GM19455 (cell line): ENCODE data around the gene KAT2A.

Source experiments
- ATAC-seq: cut with Tn5 transposase; IDR thresholded peaks from one replicate; pipeline ENCODE4 v1.9.1; 2021; ENCODE audit not compliant: unreplicated experiment

Gene KAT2A

GRCh38 chr17:42096360-42097111 is 24.6 kb downstream of the KAT2A start:
- ATAC-seq, result no peak

- ATAC-seq, result no peak
These were observed 26.6 kb downstream of the KAT2A start for GRCh38 chr17:42094375-42095069.

- no peak for ATAC-seq
These were observed 28.2 kb downstream of the KAT2A start for GRCh38 chr17:42092939-42093338.

GRCh38 chr17:42090964-42091790 is 30.0 kb downstream of the KAT2A start:
- ATAC-seq, result no peak

GRCh38 chr17:42088736-42089135 is 32.4 kb downstream of the KAT2A start:
- no peak for ATAC-seq

GRCh38 chr17:42087736-42088705 is 33.1 kb downstream of the KAT2A start:
- no peak for ATAC-seq

- ATAC-seq, result no peak
These were observed 34.0 kb downstream of the KAT2A start for GRCh38 chr17:42087042-42087701.

GRCh38 chr17:42081516-42082129 is 39.5 kb downstream of the KAT2A start:
- no peak for ATAC-seq

GRCh38 chr17:42079541-42079940 is 41.6 kb downstream of the KAT2A start:
- no peak for ATAC-seq

- ATAC-seq, result no peak
These were observed 42.6 kb downstream of the KAT2A start for GRCh38 chr17:42078396-42079043.

GRCh38 chr17:42077755-42078154 is 43.4 kb downstream of the KAT2A start:
- no peak for ATAC-seq

GRCh38 chr17:42076797-42077559 is 44.2 kb downstream of the KAT2A start:
- no peak for ATAC-seq

GRCh38 chr17:42075789-42076188 is 45.4 kb downstream of the KAT2A start:
- ATAC-seq, result no peak

GRCh38 chr17:42072323-42073187 is 48.6 kb downstream of the KAT2A start:
- ATAC-seq, result no peak

- no peak for ATAC-seq
These were observed 49.4 kb downstream of the KAT2A start for GRCh38 chr17:42071810-42072209.

- no peak for ATAC-seq
These were observed 52.2 kb downstream of the KAT2A start for GRCh38 chr17:42068979-42069378.

GRCh38 chr17:42067371-42068091 is 53.6 kb downstream of the KAT2A start:
- ATAC-seq, result no peak
